NCI-H82 (cell line): Measurements from ENCODE around the gene ABHD2.
A peak's percentile ranks its signal among the peaks of the same experiment; 100 is the strongest.
"Not testable (repeated sequence)": the region's sequence is repeated elsewhere in the genome, so short reads cannot be mapped to it uniquely, and the experiment has no call there.

ENCODE experiments used
- DNase-seq: peaks from one replicate; lab custom pipeline; 2025; lab: John Stamatoyannopoulos, UW

Gene ABHD2

GRCh38 chr15:89139613-89140499 is 51.6 kb downstream of the ABHD2 start:
- DNase-seq = no peak

- DNase-seq = no peak
These were observed 52.3 kb downstream of the ABHD2 start for GRCh38 chr15:89140595-89140994.

GRCh38 chr15:89141159-89141558 is 52.9 kb downstream of the ABHD2 start:
- not testable (repeated sequence) for DNase-seq

- no peak for DNase-seq
These were observed 53.6 kb downstream of the ABHD2 start for GRCh38 chr15:89141885-89142284.

GRCh38 chr15:89142423-89142822 is 54.2 kb downstream of the ABHD2 start:
- DNase-seq = no peak

GRCh38 chr15:89143503-89144162 is 55.4 kb downstream of the ABHD2 start:
- DNase-seq = no peak

GRCh38 chr15:89144491-89144890 is 56.2 kb downstream of the ABHD2 start:
- DNase-seq = no peak

- no peak for DNase-seq
These were observed 58.1 kb downstream of the ABHD2 start for GRCh38 chr15:89146366-89146765.

GRCh38 chr15:89148126-89148525 is 59.9 kb downstream of the ABHD2 start:
- no peak for DNase-seq

GRCh38 chr15:89149501-89150101 is 61.3 kb downstream of the ABHD2 start:
- DNase-seq = no peak

GRCh38 chr15:89150287-89150686 is 62.0 kb downstream of the ABHD2 start:
- DNase-seq = no peak

- DNase-seq = no peak
These were observed 62.8 kb downstream of the ABHD2 start for GRCh38 chr15:89150762-89151664.

GRCh38 chr15:89155122-89155521 is 66.9 kb downstream of the ABHD2 start:
- DNase-seq = no peak

- no peak for DNase-seq
These were observed 67.4 kb downstream of the ABHD2 start for GRCh38 chr15:89155656-89156055.

GRCh38 chr15:89157061-89157460 is 68.8 kb downstream of the ABHD2 start:
- DNase-seq = no peak

GRCh38 chr15:89157918-89158564 is 69.8 kb downstream of the ABHD2 start:
- no peak for DNase-seq

GRCh38 chr15:89161666-89162065 is 73.4 kb downstream of the ABHD2 start:
- no peak for DNase-seq

GRCh38 chr15:89163271-89164055 is 75.2 kb downstream of the ABHD2 start:
- peak; percentile 83 for DNase-seq

GRCh38 chr15:89164712-89165211 is 76.5 kb downstream of the ABHD2 start:
- DNase-seq = no peak

- no peak for DNase-seq
These were observed 77.4 kb downstream of the ABHD2 start for GRCh38 chr15:89165677-89166076.
